ENCODE results near the gene P2RX2.

DNA sequence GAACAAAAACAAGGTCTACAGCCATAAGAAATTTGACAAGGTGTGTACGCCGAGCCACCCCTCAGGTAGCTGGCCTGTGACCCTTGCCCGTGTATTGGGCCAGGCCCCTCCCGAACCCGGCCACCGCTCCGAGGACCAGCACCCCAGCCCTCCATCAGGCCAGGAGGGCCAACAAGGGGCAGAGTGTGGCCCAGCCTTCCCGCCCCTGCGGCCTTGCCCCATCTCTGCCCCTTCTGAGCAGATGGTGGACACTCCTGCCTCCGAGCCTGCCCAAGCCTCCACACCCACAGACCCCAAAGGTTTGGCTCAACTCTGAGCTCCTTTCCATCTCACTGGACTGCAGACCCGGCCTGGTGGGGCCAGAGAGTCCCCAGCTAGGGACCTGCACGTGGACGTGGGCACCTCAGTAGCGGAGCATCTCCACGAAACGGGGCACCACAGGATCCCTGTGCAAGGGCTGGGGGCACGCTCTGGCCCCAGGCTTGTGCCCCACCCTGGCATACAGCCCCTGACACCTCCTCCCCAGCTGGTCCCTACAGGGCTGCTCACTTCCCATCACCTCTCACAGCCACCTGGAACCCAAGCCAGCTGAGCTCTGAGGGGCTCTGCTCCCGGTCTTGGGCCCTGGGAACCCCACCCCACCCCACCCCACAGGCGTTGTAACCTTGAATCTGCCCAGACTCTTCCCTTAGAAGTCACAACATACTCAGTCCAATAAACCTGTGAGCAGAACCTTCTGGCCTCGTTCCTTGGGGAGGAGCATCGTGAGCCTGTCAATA lies 3.3 kb downstream of the P2RX2 start:
- TF ChIP-seq, protein P1, sequence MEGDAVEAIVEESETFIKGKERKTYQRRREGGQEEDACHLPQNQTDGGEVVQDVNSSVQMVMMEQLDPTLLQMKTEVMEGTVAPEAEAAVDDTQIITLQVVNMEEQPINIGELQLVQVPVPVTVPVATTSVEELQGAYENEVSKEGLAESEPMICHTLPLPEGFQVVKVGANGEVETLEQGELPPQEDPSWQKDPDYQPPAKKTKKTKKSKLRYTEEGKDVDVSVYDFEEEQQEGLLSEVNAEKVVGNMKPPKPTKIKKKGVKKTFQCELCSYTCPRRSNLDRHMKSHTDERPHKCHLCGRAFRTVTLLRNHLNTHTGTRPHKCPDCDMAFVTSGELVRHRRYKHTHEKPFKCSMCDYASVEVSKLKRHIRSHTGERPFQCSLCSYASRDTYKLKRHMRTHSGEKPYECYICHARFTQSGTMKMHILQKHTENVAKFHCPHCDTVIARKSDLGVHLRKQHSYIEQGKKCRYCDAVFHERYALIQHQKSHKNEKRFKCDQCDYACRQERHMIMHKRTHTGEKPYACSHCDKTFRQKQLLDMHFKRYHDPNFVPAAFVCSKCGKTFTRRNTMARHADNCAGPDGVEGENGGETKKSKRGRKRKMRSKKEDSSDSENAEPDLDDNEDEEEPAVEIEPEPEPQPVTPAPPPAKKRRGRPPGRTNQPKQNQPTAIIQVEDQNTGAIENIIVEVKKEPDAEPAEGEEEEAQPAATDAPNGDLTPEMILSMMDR (IDR thresholded peaks at IDR 0.05), result no peak
- TF ChIP-seq EZH2phosphoT487 (IDR thresholded peaks at IDR 0.05), result no peak

Measured in neural progenitor cell (in vitro differentiated cells).